Activated naive CD4-positive, alpha-beta T cell treated with anti-CD3 and anti-CD28 coated beads, Interleukin-2, amount 50 U/mL, for 24 hours (primary cell): ENCODE results near the gene MOB3A.
"Not testable (repeated sequence)": the region's sequence is repeated elsewhere in the genome, so short reads cannot be mapped to it uniquely, and the experiment has no call there.

Source experiments
- H3K27ac Mint-ChIP-seq: one replicate; pipeline ENCODE4 v1.8.0; 2021; ENCODE audit warnings: mild to moderate bottlenecking, mixed read lengths
- H3K27me3 Mint-ChIP-seq: one replicate; pipeline ENCODE4 v1.8.0; 2021; ENCODE audit warnings: mixed read lengths
- H3K36me3 Mint-ChIP-seq: one replicate; pipeline ENCODE4 v1.8.0; 2021; ENCODE audit warnings: mixed read lengths
- H3K4me1 Mint-ChIP-seq: one replicate; pipeline ENCODE4 v1.8.0; 2021; ENCODE audit warnings: mixed read lengths
- H3K4me3 Mint-ChIP-seq: one replicate; pipeline ENCODE4 v1.8.0; 2021; ENCODE audit warnings: mild to moderate bottlenecking, mixed read lengths
- H3K9me3 Mint-ChIP-seq: one replicate; pipeline ENCODE4 v1.8.0; 2021; ENCODE audit warnings: mixed read lengths

The MOB3A gene

DNA sequence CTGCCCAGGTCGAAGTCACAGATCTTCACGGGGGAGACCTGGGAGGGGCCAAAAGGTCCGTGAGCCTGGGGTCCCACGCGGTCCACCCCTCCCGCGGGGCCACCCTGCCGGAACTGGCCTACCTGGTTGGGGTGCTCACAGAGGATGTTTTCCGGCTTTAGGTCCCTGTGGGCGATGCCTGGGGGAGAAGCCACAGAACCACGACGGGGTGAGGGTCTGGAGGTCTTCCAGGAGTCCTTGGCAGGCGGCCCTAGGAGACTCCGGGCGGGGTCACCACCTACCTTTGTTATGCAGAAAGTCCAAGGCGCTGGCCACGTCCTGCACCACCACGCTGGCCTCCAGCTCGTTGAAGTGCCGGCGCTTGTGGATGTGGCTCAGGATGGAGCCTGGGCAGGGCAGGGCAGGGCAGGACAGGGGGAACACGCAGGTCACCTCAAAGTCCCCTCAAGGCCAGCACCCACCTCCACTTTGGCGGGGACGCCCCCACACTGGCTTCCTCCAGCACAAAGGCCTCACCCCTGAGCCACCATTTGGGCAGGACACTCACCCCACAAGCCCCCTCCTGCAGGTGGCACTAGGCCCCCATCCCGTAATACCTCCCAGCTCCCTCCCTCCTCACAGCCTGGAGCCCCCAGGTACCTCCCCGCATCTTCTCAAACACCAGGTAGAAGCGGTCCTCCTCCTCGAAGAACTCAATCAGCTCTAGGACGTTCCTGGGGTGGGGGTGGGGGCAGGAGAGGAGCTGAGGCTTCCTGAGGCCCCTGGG lies 53.5 kb downstream of the MOB3A start:
- H3K36me3 Mint-ChIP-seq = no peaks in the 10 kb centered on the region
- H3K27me3 Mint-ChIP-seq = no peaks in the 10 kb centered on the region
- H3K4me3 Mint-ChIP-seq = peak overlapping the region; percentile 74
- peaks cover 30% of the 10 kb centered on the region for H3K4me1 Mint-ChIP-seq
- H3K9me3 Mint-ChIP-seq = no peaks in the 10 kb centered on the region
- peak overlapping the region; percentile 76 for H3K27ac Mint-ChIP-seq

GRCh38 chr19:2041683-2042484 lies 54.2 kb downstream of the MOB3A start:
- Mint-ChIP-seq H3K4me1 (peaks cover 23% of the 10 kb centered on the region), H3K4me3 (peak overlapping the region; percentile 76), H3K27me3 (no peaks in the 10 kb centered on the region), H3K36me3 (no peaks in the 10 kb centered on the region), H3K9me3 (no peaks in the 10 kb centered on the region), H3K27ac (peak overlapping the region; percentile 76)

GRCh38 chr19:2041433-2041682 lies 54.8 kb downstream of the MOB3A start:
- H3K9me3 Mint-ChIP-seq = no peaks in the 10 kb centered on the region
- H3K27ac Mint-ChIP-seq = peak overlapping the region; percentile 41
- H3K4me3 Mint-ChIP-seq = peak overlapping the region; percentile 76
- H3K36me3 Mint-ChIP-seq = no peaks in the 10 kb centered on the region
- H3K4me1 Mint-ChIP-seq = peaks cover 21% of the 10 kb centered on the region
- no peaks in the 10 kb centered on the region for H3K27me3 Mint-ChIP-seq

- H3K4me1 Mint-ChIP-seq = peaks cover 21% of the 10 kb centered on the region
- peak overlapping the region; percentile 76 for H3K4me3 Mint-ChIP-seq
- H3K9me3 Mint-ChIP-seq = no peaks in the 10 kb centered on the region
- no peaks in the 10 kb centered on the region for H3K27me3 Mint-ChIP-seq
- no peak overlapping the region for H3K27ac Mint-ChIP-seq
- H3K36me3 Mint-ChIP-seq = no peaks in the 10 kb centered on the region
These were observed 55.3 kb downstream of the MOB3A start for GRCh38 chr19:2040647-2041432.

DNA sequence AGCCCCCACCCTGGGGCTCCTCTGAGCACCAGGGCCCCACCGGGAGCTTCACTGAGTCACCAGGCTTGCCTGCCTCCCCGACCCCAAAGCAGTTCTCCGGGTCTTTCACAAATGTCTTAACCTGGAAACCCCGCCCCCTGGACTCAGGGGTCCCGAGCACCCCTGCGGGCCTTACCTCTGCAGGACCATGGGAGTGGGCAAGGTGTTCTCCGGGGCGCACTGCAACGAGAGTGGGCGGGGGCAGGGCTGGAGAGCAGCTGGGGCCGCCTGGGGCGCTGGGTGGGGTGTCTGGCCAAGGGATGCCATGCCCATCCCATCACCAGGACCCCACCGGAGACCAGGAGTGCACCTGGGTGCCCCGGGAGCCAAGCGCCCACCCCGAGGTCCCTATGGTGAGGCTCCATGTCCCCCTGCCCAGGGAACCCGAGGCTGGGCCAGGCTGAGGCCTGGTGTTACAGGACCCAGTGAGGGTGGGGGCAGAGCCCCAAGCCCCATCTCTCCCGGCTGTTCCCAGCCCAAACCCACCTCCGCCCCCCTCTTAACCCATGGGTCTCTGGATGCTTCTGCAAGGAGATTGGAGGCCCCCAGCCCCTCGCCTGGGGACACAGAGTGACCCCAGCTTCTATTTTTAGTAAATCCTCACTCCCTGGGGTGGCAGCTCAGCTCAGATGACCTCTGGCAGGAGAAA lies 56.0 kb downstream of the MOB3A start:
- Mint-ChIP-seq H3K36me3 (no peaks in the 10 kb centered on the region), H3K9me3 (no peaks in the 10 kb centered on the region), H3K27me3 (no peaks in the 10 kb centered on the region), H3K4me3 (no peak overlapping the region), H3K27ac (no peak overlapping the region), H3K4me1 (peaks cover 24% of the 10 kb centered on the region)

- no peak overlapping the region for H3K4me3 Mint-ChIP-seq
- no peaks in the 10 kb centered on the region for H3K36me3 Mint-ChIP-seq
- peaks cover 27% of the 10 kb centered on the region for H3K4me1 Mint-ChIP-seq
- H3K27me3 Mint-ChIP-seq = no peaks in the 10 kb centered on the region
- H3K9me3 Mint-ChIP-seq = no peaks in the 10 kb centered on the region
- no peak overlapping the region for H3K27ac Mint-ChIP-seq
These were observed 56.8 kb downstream of the MOB3A start for GRCh38 chr19:2039089-2039958.

GRCh38 chr19:2038284-2039088 lies 57.6 kb downstream of the MOB3A start:
- peaks cover 20% of the 10 kb centered on the region for H3K4me1 Mint-ChIP-seq
- no peaks in the 10 kb centered on the region for H3K27me3 Mint-ChIP-seq
- H3K36me3 Mint-ChIP-seq = no peaks in the 10 kb centered on the region
- H3K4me3 Mint-ChIP-seq = no peak overlapping the region
- no peaks in the 10 kb centered on the region for H3K9me3 Mint-ChIP-seq
- H3K27ac Mint-ChIP-seq = no peak overlapping the region

DNA sequence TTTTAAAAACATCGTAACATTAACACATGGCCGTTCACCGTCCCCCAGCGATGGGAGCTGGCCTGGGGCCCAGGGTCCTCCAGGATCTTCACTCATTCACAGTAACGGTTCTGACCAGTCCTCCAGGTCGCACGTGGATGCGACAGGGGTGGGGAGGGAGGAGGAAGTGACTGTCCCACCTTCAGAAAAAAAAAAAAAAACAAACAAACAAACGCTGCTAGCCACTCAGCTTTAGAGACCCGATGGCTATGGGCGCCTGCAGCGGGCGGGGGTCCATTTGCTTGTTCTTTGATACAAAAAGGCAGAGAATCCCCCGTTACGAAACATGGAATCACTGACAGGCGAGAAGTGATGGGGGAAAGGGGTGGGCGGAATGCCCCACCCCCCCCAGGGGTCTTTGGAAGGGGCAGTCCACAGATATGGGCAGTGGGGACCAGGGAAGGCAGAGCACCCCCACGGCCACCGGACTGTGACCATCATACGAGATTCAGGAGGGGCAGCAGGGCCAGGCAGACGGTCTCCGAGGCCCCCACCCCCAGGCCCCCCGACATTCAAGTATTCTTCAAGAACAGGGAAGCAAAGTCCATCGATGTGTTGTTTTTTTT lies 58.4 kb downstream of the MOB3A start:
- H3K27me3 Mint-ChIP-seq = no peaks in the 10 kb centered on the region
- peak overlapping the region; percentile 35 for H3K27ac Mint-ChIP-seq
- no peak overlapping the region for H3K4me3 Mint-ChIP-seq
- no peaks in the 10 kb centered on the region for H3K9me3 Mint-ChIP-seq
- no peaks in the 10 kb centered on the region for H3K36me3 Mint-ChIP-seq
- H3K4me1 Mint-ChIP-seq = peaks cover 24% of the 10 kb centered on the region

DNA sequence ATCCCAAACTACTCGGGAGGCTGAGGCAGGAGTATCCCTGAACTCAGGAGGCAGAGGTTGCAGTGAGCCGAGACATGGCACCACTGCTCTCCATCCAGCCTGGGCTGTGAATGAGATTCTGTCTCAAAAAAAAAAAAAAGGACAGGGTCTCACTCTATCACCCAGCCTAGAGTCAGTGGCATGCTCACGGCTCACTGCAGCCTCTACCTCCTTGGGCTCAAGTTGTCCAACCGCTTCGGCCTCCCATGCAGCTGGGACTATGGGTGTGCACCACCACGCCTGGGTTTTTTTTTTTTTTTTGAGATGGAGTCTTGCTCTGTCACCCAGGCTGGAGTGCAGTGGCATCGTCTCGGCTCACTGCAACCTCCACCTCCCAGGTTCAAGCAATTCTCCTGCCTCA lies 59.7 kb downstream of the MOB3A start:
- peaks cover 34% of the 10 kb centered on the region for H3K4me1 Mint-ChIP-seq

GRCh38 chr19:2035590-2035991 lies 60.5 kb downstream of the MOB3A start:
- Mint-ChIP-seq H3K4me3 (no peak overlapping the region), H3K27ac (no peak overlapping the region), H3K27me3 (no peaks in the 10 kb centered on the region), H3K4me1 (peaks cover 28% of the 10 kb centered on the region), H3K36me3 (no peaks in the 10 kb centered on the region), H3K9me3 (no peaks in the 10 kb centered on the region)

More for the DNA sequence above, 59.7 kb downstream of the MOB3A start:
- no peak overlapping the region for H3K27ac Mint-ChIP-seq
- H3K27me3 Mint-ChIP-seq = no peaks in the 10 kb centered on the region
- no peaks in the 10 kb centered on the region for H3K9me3 Mint-ChIP-seq
- no peaks in the 10 kb centered on the region for H3K36me3 Mint-ChIP-seq
- H3K4me3 Mint-ChIP-seq = no peak overlapping the region

- Mint-ChIP-seq H3K4me3 (no peak overlapping the region), H3K27ac (no peak overlapping the region), H3K27me3 (no peaks in the 10 kb centered on the region), H3K4me1 (peaks cover 28% of the 10 kb centered on the region), H3K36me3 (no peaks in the 10 kb centered on the region), H3K9me3 (no peaks in the 10 kb centered on the region)
These were observed 61.2 kb downstream of the MOB3A start for GRCh38 chr19:2034729-2035589.

DNA sequence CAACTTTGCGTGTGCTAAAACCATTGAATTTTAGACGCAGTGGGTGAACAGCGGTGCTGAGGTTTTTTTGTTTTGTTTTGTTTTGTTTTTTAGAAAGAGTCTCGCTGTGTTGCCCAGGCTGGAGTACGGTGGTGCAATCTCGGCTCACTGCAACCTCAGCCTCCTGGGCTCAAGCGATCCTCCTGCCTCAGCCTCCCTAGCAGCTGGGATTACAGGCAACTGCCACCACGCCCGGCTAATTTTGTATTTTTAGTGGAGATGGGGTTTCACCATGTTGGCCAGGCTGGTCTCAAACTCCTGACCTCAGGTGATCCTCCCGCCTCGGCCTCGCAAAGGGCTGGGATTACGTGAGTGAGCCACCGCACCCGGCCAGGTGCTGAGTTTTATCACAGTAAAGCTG lies 61.9 kb downstream of the MOB3A start:
- not testable (repeated sequence) for H3K9me3 Mint-ChIP-seq, H3K36me3 Mint-ChIP-seq, H3K4me3 Mint-ChIP-seq, H3K27ac Mint-ChIP-seq, H3K27me3 Mint-ChIP-seq
- peaks cover 28% of the 10 kb centered on the region for H3K4me1 Mint-ChIP-seq

DNA sequence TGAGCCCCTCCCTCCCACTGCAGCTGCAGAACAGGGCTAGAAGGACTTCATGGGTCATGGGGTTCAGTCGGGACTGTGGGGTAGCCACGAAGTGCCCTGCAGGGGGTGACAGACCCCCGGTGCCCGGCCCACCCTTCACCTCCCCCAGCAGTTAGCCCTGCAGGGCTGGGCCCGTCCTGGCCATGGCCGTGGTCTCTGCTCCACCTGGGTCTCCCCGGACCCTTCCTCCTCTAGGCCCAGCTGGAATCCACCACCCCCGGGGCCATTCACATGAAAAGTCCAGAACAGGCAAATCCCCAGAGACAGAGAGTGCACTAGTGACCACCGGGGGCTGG lies 62.3 kb downstream of the MOB3A start:
- Mint-ChIP-seq H3K9me3 (no peaks in the 10 kb centered on the region), H3K4me1 (peaks cover 28% of the 10 kb centered on the region), H3K27ac (no peak overlapping the region), H3K4me3 (no peak overlapping the region), H3K36me3 (no peaks in the 10 kb centered on the region), H3K27me3 (no peaks in the 10 kb centered on the region)
